A549 (cell line): ENCODE measurements around the gene IGFBP3.
A peak's percentile ranks its signal among the peaks of the same experiment; 100 is the strongest.

Source experiments
- HDAC2 ChIP-seq: fragments of 200-600 bp; sonication (generic); IDR thresholded peaks from 2 replicates; pipeline ENCODE4 v1.6.1; 2016
- KDM1A ChIP-seq: fragments of 200-600 bp; sonication (generic); IDR thresholded peaks from 2 replicates; pipeline ENCODE4 v1.6.1; 2016; ENCODE audit warnings: low read depth, mild to moderate bottlenecking
- KDM5A ChIP-seq: fragments of 200-600 bp; sonication (generic); IDR thresholded peaks from 2 replicates; pipeline ENCODE4 v1.6.1; 2016; ENCODE audit warnings: antibody characterized with exemption, mild to moderate bottlenecking
- USF2 ChIP-seq: fragments of 450-650 bp; IDR thresholded peaks from 2 replicates; pipeline ENCODE4 v1.6.1; 2014; ENCODE audit warnings: antibody characterized with exemption
- TF ChIP-seq, protein P1 (sequence below): fragments of 200-600 bp; sonication (generic); IDR thresholded peaks from 2 replicates; pipeline ENCODE4 v1.6.1; 2016; ENCODE audit warnings: antibody characterized with exemption, mild to moderate bottlenecking, moderate library complexity
- TF ChIP-seq, protein P2 (sequence below): fragments of >200 bp; sonication (Bioruptor Twin); formaldehyde crosslinking; IDR thresholded peaks from 3 replicates; pipeline ENCODE4 v1.5.1; 2016

- TF ChIP-seq KDM5A (no peak), HDAC2 (no peak), KDM1A (no peak), USF2 (no peak)
- TF ChIP-seq, protein P1, sequence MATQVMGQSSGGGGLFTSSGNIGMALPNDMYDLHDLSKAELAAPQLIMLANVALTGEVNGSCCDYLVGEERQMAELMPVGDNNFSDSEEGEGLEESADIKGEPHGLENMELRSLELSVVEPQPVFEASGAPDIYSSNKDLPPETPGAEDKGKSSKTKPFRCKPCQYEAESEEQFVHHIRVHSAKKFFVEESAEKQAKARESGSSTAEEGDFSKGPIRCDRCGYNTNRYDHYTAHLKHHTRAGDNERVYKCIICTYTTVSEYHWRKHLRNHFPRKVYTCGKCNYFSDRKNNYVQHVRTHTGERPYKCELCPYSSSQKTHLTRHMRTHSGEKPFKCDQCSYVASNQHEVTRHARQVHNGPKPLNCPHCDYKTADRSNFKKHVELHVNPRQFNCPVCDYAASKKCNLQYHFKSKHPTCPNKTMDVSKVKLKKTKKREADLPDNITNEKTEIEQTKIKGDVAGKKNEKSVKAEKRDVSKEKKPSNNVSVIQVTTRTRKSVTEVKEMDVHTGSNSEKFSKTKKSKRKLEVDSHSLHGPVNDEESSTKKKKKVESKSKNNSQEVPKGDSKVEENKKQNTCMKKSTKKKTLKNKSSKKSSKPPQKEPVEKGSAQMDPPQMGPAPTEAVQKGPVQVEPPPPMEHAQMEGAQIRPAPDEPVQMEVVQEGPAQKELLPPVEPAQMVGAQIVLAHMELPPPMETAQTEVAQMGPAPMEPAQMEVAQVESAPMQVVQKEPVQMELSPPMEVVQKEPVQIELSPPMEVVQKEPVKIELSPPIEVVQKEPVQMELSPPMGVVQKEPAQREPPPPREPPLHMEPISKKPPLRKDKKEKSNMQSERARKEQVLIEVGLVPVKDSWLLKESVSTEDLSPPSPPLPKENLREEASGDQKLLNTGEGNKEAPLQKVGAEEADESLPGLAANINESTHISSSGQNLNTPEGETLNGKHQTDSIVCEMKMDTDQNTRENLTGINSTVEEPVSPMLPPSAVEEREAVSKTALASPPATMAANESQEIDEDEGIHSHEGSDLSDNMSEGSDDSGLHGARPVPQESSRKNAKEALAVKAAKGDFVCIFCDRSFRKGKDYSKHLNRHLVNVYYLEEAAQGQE, result no peak
- TF ChIP-seq, protein P2, sequence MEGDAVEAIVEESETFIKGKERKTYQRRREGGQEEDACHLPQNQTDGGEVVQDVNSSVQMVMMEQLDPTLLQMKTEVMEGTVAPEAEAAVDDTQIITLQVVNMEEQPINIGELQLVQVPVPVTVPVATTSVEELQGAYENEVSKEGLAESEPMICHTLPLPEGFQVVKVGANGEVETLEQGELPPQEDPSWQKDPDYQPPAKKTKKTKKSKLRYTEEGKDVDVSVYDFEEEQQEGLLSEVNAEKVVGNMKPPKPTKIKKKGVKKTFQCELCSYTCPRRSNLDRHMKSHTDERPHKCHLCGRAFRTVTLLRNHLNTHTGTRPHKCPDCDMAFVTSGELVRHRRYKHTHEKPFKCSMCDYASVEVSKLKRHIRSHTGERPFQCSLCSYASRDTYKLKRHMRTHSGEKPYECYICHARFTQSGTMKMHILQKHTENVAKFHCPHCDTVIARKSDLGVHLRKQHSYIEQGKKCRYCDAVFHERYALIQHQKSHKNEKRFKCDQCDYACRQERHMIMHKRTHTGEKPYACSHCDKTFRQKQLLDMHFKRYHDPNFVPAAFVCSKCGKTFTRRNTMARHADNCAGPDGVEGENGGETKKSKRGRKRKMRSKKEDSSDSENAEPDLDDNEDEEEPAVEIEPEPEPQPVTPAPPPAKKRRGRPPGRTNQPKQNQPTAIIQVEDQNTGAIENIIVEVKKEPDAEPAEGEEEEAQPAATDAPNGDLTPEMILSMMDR, result peak; percentile 87
Measured at GRCh38 chr7:45890902-45891461, 30.1 kb downstream of the IGFBP3 start.
